GM18867 (cell line): ENCODE data around the gene MAPKAP1.
A peak's percentile ranks its signal among the peaks of the same experiment; 100 is the strongest.

ENCODE experiments used
- ATAC-seq: cut with Tn5 transposase; IDR thresholded peaks from one replicate; pipeline ENCODE4 v1.9.1; 2021; ENCODE audit warnings: mild to moderate bottlenecking, moderate library complexity; ENCODE audit not compliant: unreplicated experiment

MAPKAP1 gene

GRCh38 chr9:125464591-125465385 lies 242.2 kb downstream of the MAPKAP1 start:
- no peak for ATAC-seq

GRCh38 chr9:125463926-125464325 lies 243.1 kb downstream of the MAPKAP1 start:
- ATAC-seq = no peak

- ATAC-seq = no peak
Observed at GRCh38 chr9:125462861-125463291, 244.1 kb downstream of the MAPKAP1 start.

DNA sequence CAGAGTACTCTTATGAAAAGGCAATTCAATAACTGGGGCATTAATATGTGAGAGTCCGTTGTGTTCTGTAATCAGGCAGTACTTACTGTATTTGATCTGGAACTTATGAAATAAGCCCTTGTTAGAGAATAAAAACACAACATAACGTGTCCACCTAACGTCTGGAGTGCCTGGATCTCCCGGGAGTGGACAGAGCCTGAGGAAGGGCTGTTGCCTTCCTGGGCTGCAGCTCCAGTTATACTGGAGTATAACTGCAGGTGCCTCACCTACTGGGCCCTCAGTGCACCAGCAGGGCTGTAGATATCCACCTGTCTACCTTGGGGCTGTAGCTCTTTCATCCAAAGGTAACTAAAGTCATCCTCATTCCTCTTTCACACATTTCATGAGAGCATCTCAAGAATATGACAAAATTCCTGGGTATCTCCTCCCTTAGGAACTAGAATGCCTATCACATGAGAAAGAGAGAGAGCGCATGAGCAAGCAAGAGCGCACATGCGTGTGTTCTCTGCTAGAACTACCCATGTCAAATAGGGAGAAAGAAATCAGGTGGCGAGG lies 245.3 kb downstream of the MAPKAP1 start:
- ATAC-seq = no peak

DNA sequence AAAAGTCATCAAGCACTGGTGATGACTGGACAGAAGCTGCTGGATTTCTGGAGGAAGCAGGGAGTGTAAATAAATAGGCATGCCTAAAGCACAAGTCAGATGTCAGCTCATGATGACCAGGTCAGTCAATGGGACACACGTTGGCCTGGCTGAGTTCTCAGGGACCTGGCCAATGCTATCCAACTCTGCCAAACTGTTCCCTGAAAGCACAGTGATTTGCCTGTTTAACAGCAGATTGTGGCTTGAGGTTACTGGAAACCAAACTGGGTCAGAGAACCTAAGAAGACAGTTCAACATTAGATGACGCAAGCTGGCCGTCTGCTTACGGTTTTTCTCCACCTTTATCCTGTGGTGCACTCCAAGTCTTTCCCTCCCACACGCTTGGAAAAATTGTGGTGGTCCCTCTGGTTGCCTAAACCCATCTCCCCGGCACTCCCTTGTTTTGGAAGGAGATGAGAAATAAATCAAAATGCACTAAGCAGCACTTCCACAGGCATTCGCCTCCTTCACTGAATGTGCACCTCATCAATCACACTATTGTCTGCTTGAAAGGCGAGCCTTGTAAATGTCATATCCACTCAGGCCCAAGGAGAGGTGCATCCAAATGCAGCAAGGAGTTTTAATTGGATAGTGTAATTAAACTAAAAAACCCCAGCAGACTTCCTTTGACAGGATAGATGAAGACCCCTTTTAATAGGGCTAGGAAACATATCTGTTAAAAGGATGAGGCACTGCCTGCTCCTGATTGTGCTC lies 245.9 kb downstream of the MAPKAP1 start:
- no peak for ATAC-seq

GRCh38 chr9:125460346-125460745 lies 246.7 kb downstream of the MAPKAP1 start:
- ATAC-seq = no peak

DNA sequence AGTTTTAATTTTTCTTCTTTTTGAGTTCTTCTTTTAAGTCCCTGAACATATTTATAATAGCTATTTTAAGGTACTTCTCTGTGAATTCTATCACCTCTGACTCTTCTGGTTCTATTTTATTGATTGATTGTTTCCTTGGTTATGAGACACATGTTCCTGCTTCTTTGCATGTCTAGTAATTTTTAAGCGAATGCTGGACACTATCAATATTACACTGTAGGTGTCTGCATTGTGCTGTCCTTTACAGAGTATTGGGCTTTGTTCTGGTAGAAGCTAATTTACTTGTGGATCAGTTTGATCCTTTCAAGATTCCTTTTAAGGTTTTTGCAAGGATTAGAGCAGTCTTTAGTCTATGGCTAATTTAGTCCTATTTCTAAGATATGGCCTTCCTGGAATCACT lies 249.7 kb downstream of the MAPKAP1 start:
- no peak for ATAC-seq

GRCh38 chr9:125455876-125456275 lies 251.1 kb downstream of the MAPKAP1 start:
- no peak for ATAC-seq

- no peak for ATAC-seq
Observed at GRCh38 chr9:125455132-125455531, 251.9 kb downstream of the MAPKAP1 start.

- ATAC-seq = no peak
Observed at GRCh38 chr9:125447202-125447802, 259.7 kb downstream of the MAPKAP1 start.

DNA sequence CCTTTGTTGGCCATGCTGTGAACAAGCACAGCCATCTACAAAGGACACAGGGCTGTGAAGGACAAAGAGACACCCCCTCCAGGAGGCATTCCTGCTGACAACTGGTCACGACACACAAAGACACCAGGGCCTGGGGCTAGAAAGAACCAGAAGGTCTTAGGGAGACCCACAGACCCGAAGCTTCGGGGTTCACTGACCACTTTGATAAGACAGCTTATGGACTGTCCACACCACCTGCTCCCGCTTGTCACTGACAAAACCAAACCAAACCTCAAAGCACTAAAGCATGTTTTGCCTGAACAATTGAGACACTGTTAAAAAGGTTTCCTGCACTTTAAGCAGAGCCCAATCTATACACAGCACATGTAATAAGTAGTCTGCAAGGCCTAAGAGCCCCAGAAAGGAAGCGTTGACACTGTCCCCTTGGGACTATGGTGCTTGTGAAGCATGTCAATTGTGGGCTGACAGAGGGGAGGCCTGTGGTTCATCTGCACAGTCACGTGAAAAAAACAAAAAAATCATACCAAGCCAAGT lies 260.4 kb downstream of the MAPKAP1 start:
- ATAC-seq = peak; percentile 92

- ATAC-seq = no peak
Observed at GRCh38 chr9:125444956-125445506, 262.0 kb downstream of the MAPKAP1 start.

DNA sequence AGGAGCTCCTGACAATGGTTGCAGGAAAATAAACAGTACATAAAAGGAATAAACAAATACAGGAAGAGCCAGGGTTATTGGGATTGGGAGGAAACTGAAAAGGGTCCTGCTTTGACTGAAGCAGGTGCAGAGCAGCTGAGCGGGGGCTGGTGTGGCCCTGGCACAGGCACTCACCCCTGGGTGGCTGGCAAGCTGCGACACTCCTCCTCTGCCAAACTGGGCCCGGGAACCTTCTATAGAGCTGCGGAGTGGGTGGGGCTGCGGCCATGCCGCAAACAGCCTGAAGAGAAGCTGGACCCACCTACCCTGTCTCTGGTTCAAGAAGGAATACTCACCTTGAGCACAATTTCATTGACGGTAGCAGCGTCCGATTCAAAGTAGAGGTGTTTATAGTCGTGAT lies 262.8 kb downstream of the MAPKAP1 start:
- no peak for ATAC-seq

DNA sequence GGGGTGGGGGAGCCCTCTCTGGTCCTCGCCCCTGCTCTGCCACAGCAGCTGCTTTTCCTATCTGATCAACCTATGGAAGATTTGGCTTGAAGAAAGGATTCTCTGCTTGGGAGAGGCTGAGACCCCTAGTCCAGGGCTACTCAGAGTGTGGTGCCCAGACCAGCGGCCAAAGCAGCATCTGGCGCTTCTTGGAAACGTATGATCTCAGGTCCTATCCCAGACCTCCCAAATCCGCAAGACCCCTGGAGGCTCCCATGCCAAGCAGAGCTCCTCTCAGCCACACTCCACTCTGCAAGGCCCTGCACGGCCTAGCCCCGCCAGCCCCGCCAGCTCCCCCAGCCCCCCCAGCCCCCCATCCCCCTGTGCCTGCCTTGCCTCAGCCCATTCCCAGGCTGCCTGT lies 263.6 kb downstream of the MAPKAP1 start:
- ATAC-seq = no peak

DNA sequence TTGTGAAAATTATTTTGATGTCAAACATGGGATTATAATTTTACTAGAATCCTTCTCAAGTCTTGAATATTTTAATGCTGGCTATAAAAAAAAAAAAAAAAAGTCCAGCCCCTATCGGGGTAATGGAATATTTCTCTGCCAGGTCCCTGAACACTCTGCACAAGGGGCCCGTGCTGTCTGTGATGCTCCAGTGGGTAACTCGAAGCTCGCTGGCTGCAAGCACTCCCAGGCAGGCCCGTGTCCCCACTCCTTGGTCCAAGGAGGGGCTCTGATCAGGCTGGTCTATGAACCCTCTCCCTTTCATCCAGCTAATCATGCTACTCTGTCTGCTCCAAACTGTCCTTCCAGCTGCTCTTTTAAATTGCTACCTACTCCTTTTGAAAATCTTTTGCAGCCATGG lies 264.6 kb downstream of the MAPKAP1 start:
- ATAC-seq = no peak

DNA sequence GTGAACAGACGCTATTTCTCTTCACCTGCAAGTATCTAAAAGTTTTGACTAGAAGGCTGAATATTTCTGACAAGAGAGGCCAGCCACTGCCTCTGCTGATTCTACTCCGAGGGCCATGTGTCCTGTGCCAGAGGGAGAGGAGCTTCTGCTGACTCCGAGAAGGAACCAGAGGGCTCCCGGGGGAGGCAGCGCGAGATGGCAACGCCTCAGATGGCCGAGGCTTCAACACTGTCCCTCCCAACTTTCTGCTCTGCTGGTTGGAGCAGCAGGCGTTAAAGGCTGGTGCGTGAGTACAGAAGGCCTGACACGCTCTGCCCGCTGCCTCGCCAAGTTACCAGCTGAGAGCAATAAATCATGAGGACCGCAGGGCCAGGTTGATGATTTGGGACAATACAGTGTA lies 266.6 kb downstream of the MAPKAP1 start:
- no peak for ATAC-seq

- ATAC-seq = no peak
Observed at GRCh38 chr9:125439434-125440272, 267.4 kb downstream of the MAPKAP1 start.

DNA sequence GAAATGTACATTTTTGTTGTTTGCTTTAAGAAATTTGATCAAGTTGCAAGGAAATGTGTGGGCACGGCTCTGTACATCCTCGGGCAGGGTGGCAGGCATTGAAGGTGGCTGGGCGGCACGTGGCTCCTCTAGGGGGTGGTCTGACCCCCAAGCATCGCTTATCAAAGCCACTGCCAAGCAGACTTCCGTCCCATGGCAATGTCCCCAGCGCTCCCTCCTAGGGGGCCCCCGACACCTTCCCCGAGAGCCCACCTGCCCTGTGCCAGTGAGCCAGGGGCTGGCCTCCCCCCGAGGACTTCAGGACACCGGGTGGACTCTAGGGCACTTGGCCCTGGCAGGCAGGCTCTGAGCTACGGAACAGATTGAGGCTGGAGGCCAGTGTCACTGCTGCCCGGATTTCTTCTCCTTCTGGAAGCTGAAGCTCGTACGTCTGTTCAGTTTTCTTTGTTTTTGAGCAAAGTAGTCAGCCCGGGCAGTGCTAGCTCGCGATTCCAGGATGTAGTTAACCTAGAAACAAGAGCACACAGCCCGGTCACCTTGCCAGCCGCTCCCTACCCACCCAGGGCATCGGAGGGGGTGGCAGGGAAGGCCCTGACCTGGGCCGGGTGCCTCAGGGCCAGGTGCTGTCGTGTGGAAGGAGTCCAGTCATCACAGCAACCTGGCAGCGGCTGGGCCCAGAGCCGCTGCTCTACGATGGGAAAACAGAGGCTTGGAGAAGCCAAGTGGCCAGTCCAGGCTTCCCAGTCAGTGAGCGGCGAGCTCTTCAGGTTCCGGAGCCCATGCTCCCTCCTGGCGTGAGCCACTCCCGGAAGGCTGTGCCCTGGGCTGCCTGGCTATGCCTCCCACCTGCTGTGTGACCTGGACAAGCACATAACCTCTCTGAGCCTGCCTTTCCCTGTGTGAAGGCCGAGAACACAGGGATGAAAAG lies 268.2 kb downstream of the MAPKAP1 start:
- no peak for ATAC-seq

DNA sequence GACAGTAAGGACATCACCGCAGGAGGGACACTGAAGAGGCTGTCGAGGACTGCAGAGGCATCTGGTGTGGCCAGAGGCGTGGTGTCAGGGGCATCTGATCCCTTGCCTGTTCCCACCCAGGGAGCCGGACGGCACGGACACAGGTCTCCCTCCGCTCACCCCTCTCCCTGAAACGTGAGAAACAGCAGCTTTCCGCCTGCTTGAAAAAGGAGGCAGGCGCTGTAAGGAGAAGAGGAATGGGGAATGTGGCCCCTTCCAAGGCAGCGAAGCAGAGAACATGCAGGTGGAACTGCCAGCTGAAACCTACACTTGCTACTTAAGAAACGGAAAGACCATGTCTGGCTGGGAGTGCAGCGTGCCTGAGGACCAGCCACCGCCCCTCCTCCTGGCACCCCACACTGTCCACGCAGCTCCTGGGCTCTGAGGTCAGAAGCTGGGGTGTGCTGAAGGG lies 269.2 kb downstream of the MAPKAP1 start:
- ATAC-seq = no peak
